Measurements from ENCODE around the gene MRM3. TPM values are rescaled to one million over a fixed set of nuclear protein-coding genes. Genes with fewer than 3 reads are reported as not detected.

Gene MRM3
- polyA plus RNA-seq, 1 experiment, result 8.1 TPM

- H3K27me3 ChIP-seq (ENCODE audit: control insufficient read depth, insufficient read depth, low read length), result no peaks in the 10 kb centered on the region
- CTCF ChIA-PET, result no interaction called here
- DNase-seq (ENCODE audit: low read depth, low spot score), result no peak
Observed at GRCh38 chr17:806781-807522, 24.8 kb downstream of the MRM3 start.

GRCh38 chr17:807523-808294 lies 25.6 kb downstream of the MRM3 start:
- Histone ChIP-seq H3K9me3 (ENCODE audit: control insufficient read depth, insufficient read depth, low read length) (no peaks in the 10 kb centered on the region; the same call in 1 of the 2 replicates), H3K4me3 (ENCODE audit: low read depth, low read length) (no peak overlapping the region), H3K27me3 (ENCODE audit: control insufficient read depth, insufficient read depth, low read length) (no peaks in the 10 kb centered on the region), H3K27ac (ENCODE audit: low read depth, low read length) (no peak overlapping the region)
- ChIA-PET CTCF (no interaction called here), POLR2A (no interaction called here)
- TF ChIP-seq CTCF (IDR thresholded peaks at IDR 0.05; ENCODE audit: low read depth, low read length), result no peak
- DNase-seq (ENCODE audit: low read depth, low spot score), result no peak

More at GRCh38 chr17:806781-807522, 24.8 kb downstream of the MRM3 start:
- POLR2A ChIA-PET, result no interaction called here
- no peak for TF ChIP-seq CTCF (IDR thresholded peaks at IDR 0.05; ENCODE audit: low read depth, low read length)
- Histone ChIP-seq H3K27ac (ENCODE audit: low read depth, low read length) (no peak overlapping the region), H3K4me3 (ENCODE audit: low read depth, low read length) (no peak overlapping the region), H3K9me3 (ENCODE audit: control insufficient read depth, insufficient read depth, low read length) (no peaks in the 10 kb centered on the region; the same call in 1 of the 2 replicates)

- no peaks in the 10 kb centered on the region for H3K27me3 ChIP-seq (ENCODE audit: control insufficient read depth, insufficient read depth, low read length)
- H3K27ac ChIP-seq (ENCODE audit: low read depth, low read length), result no peak overlapping the region
- CTCF ChIA-PET, result no interaction called here
- no peak for DNase-seq (ENCODE audit: low read depth, low spot score)
- no peaks in the 10 kb centered on the region; the same call in 1 of the 2 replicates for H3K9me3 ChIP-seq (ENCODE audit: control insufficient read depth, insufficient read depth, low read length)
- POLR2A ChIA-PET, result no interaction called here
- no peak for TF ChIP-seq CTCF (IDR thresholded peaks at IDR 0.05; ENCODE audit: low read depth, low read length)
- no peak overlapping the region for H3K4me3 ChIP-seq (ENCODE audit: low read depth, low read length)
Observed at GRCh38 chr17:811051-811784, 29.1 kb downstream of the MRM3 start.

GRCh38 chr17:812638-813204 lies 30.6 kb downstream of the MRM3 start:
- no peaks in the 10 kb centered on the region for H3K27me3 ChIP-seq (ENCODE audit: control insufficient read depth, insufficient read depth, low read length)
- DNase-seq (ENCODE audit: low read depth, low spot score), result no peak
- no peak overlapping the region for H3K4me3 ChIP-seq (ENCODE audit: low read depth, low read length)
- ChIA-PET CTCF (no interaction called here), POLR2A (interaction anchor here (0.7 kb wide), 1 partner anchor 34 kb away, joined by 3 read pairs; no protein-coding TSS in a partner anchor)
- H3K27ac ChIP-seq (ENCODE audit: low read depth, low read length), result no peak overlapping the region
- no peak for TF ChIP-seq CTCF (IDR thresholded peaks at IDR 0.05; ENCODE audit: low read depth, low read length)
- H3K9me3 ChIP-seq (ENCODE audit: control insufficient read depth, insufficient read depth, low read length), result no peaks in the 10 kb centered on the region; the same call in 1 of the 2 replicates
